ENCODE results near the gene RIC3.

DNA sequence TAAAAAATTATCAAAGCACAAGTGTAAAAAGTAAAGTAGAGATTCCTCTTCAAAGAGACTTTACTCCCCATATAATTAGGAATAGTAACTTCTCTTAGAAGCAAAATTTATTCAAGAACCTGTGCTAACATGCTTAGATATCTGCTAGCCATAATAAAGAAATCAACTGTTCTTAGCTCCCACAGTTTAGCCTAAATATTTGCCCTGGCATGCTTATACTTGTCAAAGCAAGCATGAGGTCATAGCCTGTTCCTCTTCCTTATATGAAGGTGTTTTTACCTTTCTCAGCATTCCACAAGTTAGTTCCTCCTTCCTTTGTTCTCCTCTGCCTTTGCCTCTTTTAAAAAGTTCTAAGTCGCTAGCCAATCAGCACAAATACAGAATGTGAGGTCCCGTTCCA, 30.3 kb downstream of the RIC3 start:
- TF ChIP-seq EP300 (IDR thresholded peaks at IDR 0.05; ENCODE audit: borderline replicate concordance), result no peak
- TF ChIP-seq NFIC (IDR thresholded peaks at IDR 0.05), result no peak
- TF ChIP-seq TEAD4 (IDR thresholded peaks at IDR 0.05), result no peak
- no peak for TF ChIP-seq TCF12 (IDR thresholded peaks at IDR 0.05; ENCODE audit: low read depth)
- no peak for TF ChIP-seq CEBPB (IDR thresholded peaks at IDR 0.05)
- TF ChIP-seq TAF1 (IDR thresholded peaks at IDR 0.05; ENCODE audit: low read depth), result no peak

Data from Ishikawa (cell line).